GM19043 (cell line): ENCODE results near the gene PAQR9.

Source experiments
- ATAC-seq: cut with Tn5 transposase; IDR thresholded peaks from one replicate; pipeline ENCODE4 v1.9.1; 2021; ENCODE audit warnings: low read depth; ENCODE audit not compliant: unreplicated experiment

Gene PAQR9

GRCh38 chr3:142926368-142926944 is 37.0 kb downstream of the PAQR9 start:
- no peak for ATAC-seq

GRCh38 chr3:142925140-142925539 is 38.3 kb downstream of the PAQR9 start:
- no peak for ATAC-seq

GRCh38 chr3:142923694-142924093 is 39.8 kb downstream of the PAQR9 start:
- no peak for ATAC-seq

GRCh38 chr3:142916605-142917004 is 46.9 kb downstream of the PAQR9 start:
- ATAC-seq, result no peak

GRCh38 chr3:142915636-142916035 is 47.8 kb downstream of the PAQR9 start:
- ATAC-seq, result no peak

GRCh38 chr3:142914286-142914811 is 49.1 kb downstream of the PAQR9 start:
- ATAC-seq, result no peak

- no peak for ATAC-seq
Observed at GRCh38 chr3:142913432-142913831, 50.0 kb downstream of the PAQR9 start.

GRCh38 chr3:142912402-142913172 is 50.9 kb downstream of the PAQR9 start:
- no peak for ATAC-seq
